Right atrium auricular region (tissue), 2 donors: Measurements from ENCODE around the gene RCAN1. TPM values are rescaled to one million over a fixed set of nuclear protein-coding genes. Genes with fewer than 3 reads are reported as not detected.

Source experiments
- DNase-seq: peaks from one replicate; pipeline ENCODE4 v3.0.0-alpha.2; 2019; ENCODE audit warnings: low spot score
- H3K27ac ChIP-seq, 2 donors: fragments of 200-600 bp; sonication (generic); 1 replicate in 1 of 2; 2 replicates in 1 of 2; pipeline ENCODE4 v1.5.1; 2016 to 2019
- H3K27me3 ChIP-seq, 2 donors: fragments of 200-600 bp; sonication (generic); one replicate each; pipeline versions ENCODE4 v1.5.1 to v1.6.0; 2017 to 2019
- H3K36me3 ChIP-seq: fragments of 200-600 bp; sonication (generic); one replicate; pipeline ENCODE4 v1.5.1; 2016
- H3K4me1 ChIP-seq, 2 donors: fragments of 200-600 bp; sonication (generic); one replicate each; pipeline versions ENCODE4 v1.5.1 to v1.6.0; 2017 to 2019
- H3K4me3 ChIP-seq, 2 donors: fragments of 200-600 bp; sonication (generic); 1 replicate in 1 of 2; 2 replicates in 1 of 2; pipeline ENCODE4 v1.5.1; 2017 to 2019; ENCODE audit warnings: mild to moderate bottlenecking in 1 of 2, moderate library complexity in 1 of 2
- H3K9me3 ChIP-seq, 2 donors: fragments of 200-600 bp; sonication (generic); one replicate each; pipeline ENCODE4 v1.5.1; 2019
- CTCF ChIP-seq, 2 donors: fragments of 200-600 bp; sonication (generic); IDR thresholded peaks; one replicate each; pipeline ENCODE4 v1.5.1; 2019; ENCODE audit warnings: antibody characterized with exemption in 2 of 2
- total RNA-seq, 2 donors: library from RNA; depleted of rRNA; stranded (reverse); fragments of >200 nt; gene quantifications; one replicate each; pipeline ENCODE4 v1.1.0, GENCODE V29; 2016

Gene RCAN1
- total RNA-seq, 2 donors from 2014 or later = 26.1 to 38.0 TPM

GRCh38 chr21:34632498-34632897 lies 17.6 kb upstream of the RCAN1 start:
- no peak for TF ChIP-seq CTCF (IDR thresholded peaks at IDR 0.05)
- no peak overlapping the region for H3K4me3 ChIP-seq
- H3K27ac ChIP-seq = no peak overlapping the region
- H3K27me3 ChIP-seq = no peaks in the 10 kb centered on the region
- no peak for DNase-seq
- H3K9me3 ChIP-seq = no peaks in the 10 kb centered on the region
- no peaks in the 10 kb centered on the region for H3K4me1 ChIP-seq
- H3K36me3 ChIP-seq = no peaks in the 10 kb centered on the region

DNA sequence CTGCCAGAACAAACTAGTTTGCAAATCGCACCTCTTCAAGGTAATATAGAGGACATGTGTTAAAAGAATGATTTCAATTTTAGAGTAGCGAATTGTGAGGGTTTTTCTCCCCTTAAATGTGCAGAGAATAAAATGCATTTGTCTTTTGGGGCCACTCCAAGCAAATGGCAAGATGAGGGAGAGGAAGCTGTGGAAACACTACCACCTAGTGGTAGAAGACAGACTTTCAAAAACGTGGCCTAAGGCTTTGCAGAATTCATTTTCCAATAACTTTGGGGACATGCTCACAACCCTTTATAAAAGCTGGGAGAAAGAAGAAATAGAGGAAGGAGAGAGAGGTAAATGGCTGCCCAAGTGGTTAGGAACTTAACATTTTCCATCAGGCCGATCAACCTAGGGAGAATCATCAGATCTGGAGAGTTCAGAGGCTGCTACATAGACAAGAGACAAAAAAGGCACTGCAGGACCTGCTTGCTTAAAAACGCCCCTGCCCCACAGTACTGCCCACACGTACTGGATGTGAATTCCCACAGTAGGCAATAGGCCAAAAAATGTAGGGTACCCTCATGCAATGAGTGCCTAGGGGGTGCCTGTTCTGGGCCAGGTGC lies 15.7 kb upstream of the RCAN1 start:
- Histone ChIP-seq H3K9me3 (no peaks in the 10 kb centered on the region), H3K27me3 (no peaks in the 10 kb centered on the region), H3K4me3 (no peak overlapping the region), H3K27ac (no peak overlapping the region), H3K4me1 (no peaks in the 10 kb centered on the region), H3K36me3 (no peaks in the 10 kb centered on the region)
- peak; percentile 55 to 86 for TF ChIP-seq CTCF (IDR thresholded peaks at IDR 0.05)
- no peak for DNase-seq

DNA sequence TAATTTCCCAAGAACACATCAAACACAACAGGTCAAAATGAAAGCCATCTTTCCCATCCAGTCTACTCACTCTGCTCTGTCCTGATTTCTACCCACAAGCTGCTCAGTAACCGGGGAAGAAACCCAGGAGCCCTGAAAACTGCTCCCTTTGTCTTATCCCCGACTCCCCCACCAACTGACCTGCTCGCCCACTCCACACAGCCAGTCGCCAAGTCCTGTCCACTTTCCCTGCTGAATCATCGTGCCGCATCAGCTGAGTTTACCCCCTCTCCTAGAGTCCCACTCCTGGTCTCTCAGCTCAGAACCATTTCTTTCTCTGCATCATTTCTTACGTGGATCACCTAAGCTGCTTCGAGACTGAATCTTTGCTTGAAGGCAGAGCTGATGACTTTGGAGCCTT lies 11.2 kb upstream of the RCAN1 start:
- DNase-seq = no peak
- TF ChIP-seq CTCF (IDR thresholded peaks at IDR 0.05) = no peak
- no peaks in the 10 kb centered on the region for H3K9me3 ChIP-seq
- no peak overlapping the region for H3K27ac ChIP-seq
- H3K36me3 ChIP-seq = no peaks in the 10 kb centered on the region
- no peaks in the 10 kb centered on the region for H3K27me3 ChIP-seq
- H3K4me3 ChIP-seq = no peak overlapping the region
- no peaks in the 10 kb centered on the region for H3K4me1 ChIP-seq

DNA sequence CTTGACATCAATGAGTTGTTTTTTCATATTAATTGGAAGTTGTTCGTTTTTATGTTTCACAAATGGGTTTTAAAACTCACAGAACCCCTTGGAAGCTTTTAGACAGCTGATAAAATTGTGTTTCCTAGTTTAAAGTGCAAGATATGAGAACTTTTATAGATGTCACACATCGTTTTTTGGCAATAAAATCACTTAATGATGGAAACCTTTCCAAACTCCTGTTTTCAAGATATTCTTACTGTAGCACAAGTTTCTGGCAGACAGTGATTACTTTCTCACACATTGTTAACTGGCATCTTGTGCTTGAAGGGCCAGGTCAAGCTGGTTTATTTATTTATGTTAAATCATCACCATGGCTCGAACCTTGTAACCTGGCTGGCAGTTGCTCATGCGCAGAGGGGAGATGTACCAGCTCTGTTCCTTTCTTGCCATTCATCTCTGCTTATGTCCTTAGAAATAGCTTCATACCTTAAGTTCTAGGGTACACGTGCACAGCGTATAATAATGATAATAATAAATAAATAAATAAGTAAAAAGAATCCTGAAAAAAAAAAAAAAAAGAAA lies 10.2 kb upstream of the RCAN1 start:
- H3K4me3 ChIP-seq = no peak overlapping the region
- H3K9me3 ChIP-seq = no peaks in the 10 kb centered on the region
- no peaks in the 10 kb centered on the region for H3K27me3 ChIP-seq
- H3K36me3 ChIP-seq = no peaks in the 10 kb centered on the region
- H3K27ac ChIP-seq = peak overlapping the region in 1 of 2 donors; percentile 15
- DNase-seq = no peak
- no peak for TF ChIP-seq CTCF (IDR thresholded peaks at IDR 0.05)
- no peaks in the 10 kb centered on the region for H3K4me1 ChIP-seq

- H3K4me3 ChIP-seq = no peak overlapping the region
- peaks cover 0 to 3% of the 10 kb centered on the region in 2 donors for H3K4me1 ChIP-seq
- no peaks in the 10 kb centered on the region for H3K36me3 ChIP-seq
- DNase-seq = no peak
- H3K9me3 ChIP-seq = no peaks in the 10 kb centered on the region
- peak overlapping the region in 1 of 2 donors; percentile 13 for H3K27ac ChIP-seq
- no peak for TF ChIP-seq CTCF (IDR thresholded peaks at IDR 0.05)
- no peaks in the 10 kb centered on the region for H3K27me3 ChIP-seq
These were observed 8.6 kb upstream of the RCAN1 start for GRCh38 chr21:34623516-34623915.
